ENCODE data around the gene SEL1L3.

GRCh38 chr4:25702848-25703247 is 159.9 kb downstream of the SEL1L3 start:
- no peak for TF ChIP-seq CTCF (conservative IDR thresholded peaks at IDR 0.05; ENCODE audit: low read length)
- no peak for TF ChIP-seq EZH2phosphoT487 (IDR thresholded peaks at IDR 0.05; ENCODE audit: borderline replicate concordance, low read depth, low read length)

Measured in OCI-LY7 (cell line).